Immature natural killer cell (primary cell): ENCODE results near the gene LRIT1. TPM values are rescaled to one million over a fixed set of nuclear protein-coding genes. Genes with fewer than 3 reads are reported as not detected.

Experiments used
- DNase-seq, 3 donors: peaks; one replicate each; pipeline ENCODE4 v3.0.0; 2022; ENCODE audit warnings: mixed read lengths in 1 of 3
- H3K27ac Mint-ChIP-seq, 6 donors: one replicate each; pipeline ENCODE4 v1.8.0; 2020; ENCODE audit warnings: mixed read lengths in 6 of 6, mild to moderate bottlenecking in 5 of 6, inconsistent platforms in 4 of 6, moderate library complexity in 3 of 6
- H3K27me3 Mint-ChIP-seq, 3 donors: one replicate each; pipeline ENCODE4 v1.8.0; 2020 to 2021; ENCODE audit warnings: low read depth in 3 of 3, mild to moderate bottlenecking in 3 of 3, mixed read lengths in 3 of 3, moderate library complexity in 3 of 3, inconsistent platforms in 1 of 3
- H3K36me3 Mint-ChIP-seq, 3 donors: one replicate each; pipeline ENCODE4 v1.8.0; 2020; ENCODE audit warnings: mixed read lengths in 3 of 3, inconsistent platforms in 2 of 3, mild to moderate bottlenecking in 2 of 3
- H3K4me1 Mint-ChIP-seq, 2 donors: one replicate each; pipeline ENCODE4 v1.8.0; 2020; ENCODE audit warnings: inconsistent platforms in 2 of 2, mild to moderate bottlenecking in 2 of 2, mixed read lengths in 2 of 2, moderate library complexity in 1 of 2
- H3K4me3 Mint-ChIP-seq, 5 donors: one replicate each; pipeline ENCODE4 v1.8.0; 2020; ENCODE audit warnings: mild to moderate bottlenecking in 5 of 5, mixed read lengths in 5 of 5, inconsistent platforms in 3 of 5, moderate library complexity in 3 of 5
- H3K9me3 Mint-ChIP-seq, 6 donors: one replicate each; pipeline ENCODE4 v1.8.0; 2020; ENCODE audit warnings: mild to moderate bottlenecking in 6 of 6, mixed read lengths in 6 of 6, inconsistent platforms in 4 of 6, moderate library complexity in 3 of 6
- polyA plus RNA-seq, 3 donors: library from polyadenylated mRNA; unstranded; fragments of 300-500 nt; fragmentation: Illumina TruSeq; gene quantifications; one replicate each; pipeline ENCODE4 v1.2.3, GENCODE V29; 2021

LRIT1 gene
- polyA plus RNA-seq, 3 donors from 2014 or later: not detected

- Mint-ChIP-seq H3K36me3 (no peaks in the 10 kb centered on the region), H3K4me3 (no peak overlapping the region), H3K4me1 (no peaks in the 10 kb centered on the region), H3K27ac (peak overlapping the region in 1 of 6 donors; percentile 48), H3K9me3 (no peaks in the 10 kb centered on the region), H3K27me3 (peaks cover 2 to 18% (median 10%) of the 10 kb centered on the region in 3 donors)
- DNase-seq: no peak
Measured at GRCh38 chr10:84262190-84262956, 21.0 kb upstream of the LRIT1 start.

- Mint-ChIP-seq H3K4me3 (no peak overlapping the region), H3K36me3 (no peaks in the 10 kb centered on the region), H3K27ac (no peak overlapping the region), H3K4me1 (peaks cover 2 to 7% of the 10 kb centered on the region in 2 donors), H3K27me3 (peaks cover 2 to 19% (median 10%) of the 10 kb centered on the region in 3 donors), H3K9me3 (no peaks in the 10 kb centered on the region)
- no peak for DNase-seq
Measured at GRCh38 chr10:84261236-84261915, 20.0 kb upstream of the LRIT1 start.

- Mint-ChIP-seq H3K36me3 (no peaks in the 10 kb centered on the region), H3K4me3 (no peak overlapping the region), H3K4me1 (peaks cover 2 to 7% of the 10 kb centered on the region in 2 donors), H3K27ac (no peak overlapping the region), H3K27me3 (peaks cover 2 to 15% (median 9%) of the 10 kb centered on the region in 3 donors), H3K9me3 (no peaks in the 10 kb centered on the region)
- no peak for DNase-seq
Measured at GRCh38 chr10:84258034-84258695, 16.8 kb upstream of the LRIT1 start.

- Mint-ChIP-seq H3K27ac (no peak overlapping the region), H3K27me3 (peaks cover 2 to 9% (median 7%) of the 10 kb centered on the region in 3 donors), H3K9me3 (no peaks in the 10 kb centered on the region), H3K36me3 (no peaks in the 10 kb centered on the region), H3K4me3 (no peak overlapping the region), H3K4me1 (peaks cover 2 to 7% of the 10 kb centered on the region in 2 donors)
- DNase-seq: no peak
Measured at GRCh38 chr10:84257343-84258020, 16.1 kb upstream of the LRIT1 start.

GRCh38 chr10:84256510-84257342, 15.4 kb upstream of the LRIT1 start:
- Mint-ChIP-seq H3K4me1 (peaks cover 2 to 7% of the 10 kb centered on the region in 2 donors), H3K36me3 (no peaks in the 10 kb centered on the region), H3K27ac (no peak overlapping the region), H3K9me3 (no peaks in the 10 kb centered on the region), H3K27me3 (peaks cover 2 to 9% (median 6%) of the 10 kb centered on the region in 3 donors), H3K4me3 (peak overlapping the region in 1 of 5 donors; percentile 13)
- peak in 2 of 3 donors; percentile 7 to 11 for DNase-seq

- Mint-ChIP-seq H3K27ac (no peak overlapping the region), H3K4me3 (no peak overlapping the region), H3K9me3 (peaks cover 0 to 3% (median 0%) of the 10 kb centered on the region in 6 donors), H3K36me3 (no peaks in the 10 kb centered on the region), H3K4me1 (peaks cover 2 to 7% of the 10 kb centered on the region in 2 donors), H3K27me3 (peaks cover 0 to 12% (median 8%) of the 10 kb centered on the region in 3 donors)
- DNase-seq: no peak
Measured at GRCh38 chr10:84254552-84255478, 13.5 kb upstream of the LRIT1 start.

GRCh38 chr10:84248794-84249193, 7.4 kb upstream of the LRIT1 start:
- no peak overlapping the region for H3K27ac Mint-ChIP-seq
- H3K4me1 Mint-ChIP-seq: no peaks in the 10 kb centered on the region
- H3K36me3 Mint-ChIP-seq: no peaks in the 10 kb centered on the region
- H3K4me3 Mint-ChIP-seq: no peak overlapping the region
- H3K27me3 Mint-ChIP-seq: peaks cover 1 to 15% (median 4%) of the 10 kb centered on the region in 3 donors
- peaks cover 0 to 3% (median 0%) of the 10 kb centered on the region in 6 donors for H3K9me3 Mint-ChIP-seq
- no peak for DNase-seq

- Mint-ChIP-seq H3K9me3 (peaks cover 0 to 3% (median 0%) of the 10 kb centered on the region in 6 donors), H3K36me3 (no peaks in the 10 kb centered on the region), H3K4me3 (no peak overlapping the region), H3K27ac (no peak overlapping the region), H3K27me3 (peaks cover 1 to 15% (median 4%) of the 10 kb centered on the region in 3 donors), H3K4me1 (no peaks in the 10 kb centered on the region)
- DNase-seq: no peak
Measured at GRCh38 chr10:84247496-84247895, 6.2 kb upstream of the LRIT1 start.

GRCh38 chr10:84244651-84245270, 3.4 kb upstream of the LRIT1 start, which contains the start of gene RGR:
Gene RGR (plus strand): TSS chr10:84245053. CDS start chr10:84245091, 38 bp downstream.
- H3K27ac Mint-ChIP-seq: no peak within 1 kb of the TSS
- no peak within 1 kb of the TSS for H3K4me3 Mint-ChIP-seq
- H3K4me1 Mint-ChIP-seq: no peaks in the 10 kb centered on the region
- H3K27me3 Mint-ChIP-seq: peaks cover 2 to 11% (median 3%) of the 10 kb centered on the region in 3 donors
- no peaks in the 10 kb centered on the region for H3K9me3 Mint-ChIP-seq
- DNase-seq: no peak
- no peaks in the 10 kb centered on the region for H3K36me3 Mint-ChIP-seq

GRCh38 chr10:84243759-84244158, 2.4 kb upstream of the LRIT1 start:
- DNase-seq: no peak
- Mint-ChIP-seq H3K4me3 (no peak overlapping the region), H3K4me1 (no peaks in the 10 kb centered on the region), H3K27me3 (peaks cover 2 to 6% (median 3%) of the 10 kb centered on the region in 3 donors), H3K27ac (no peak overlapping the region), H3K36me3 (no peaks in the 10 kb centered on the region), H3K9me3 (no peaks in the 10 kb centered on the region)

- no peak for DNase-seq
- no peak overlapping the region for H3K4me3 Mint-ChIP-seq
- no peak overlapping the region for H3K27ac Mint-ChIP-seq
- peaks cover 4 to 6% (median 6%) of the 10 kb centered on the region in 3 donors for H3K27me3 Mint-ChIP-seq
- no peaks in the 10 kb centered on the region for H3K9me3 Mint-ChIP-seq
- H3K4me1 Mint-ChIP-seq: no peaks in the 10 kb centered on the region
- H3K36me3 Mint-ChIP-seq: no peaks in the 10 kb centered on the region
Measured at GRCh38 chr10:84238909-84239308, 2.4 kb downstream of the LRIT1 start.
